VCaP (cell line): ENCODE measurements around the gene KAZN.

ENCODE experiments used
- H3K27ac ChIP-seq: fragments of 450-650 bp; 2 replicates; pipeline ENCODE4 v1.5.1; 2017
- CTCF ChIP-seq: fragments of 450-650 bp; conservative IDR thresholded peaks from 2 replicates; pipeline ENCODE4 v1.5.1; 2017; ENCODE audit warnings: mild to moderate bottlenecking, moderate library complexity

The KAZN gene

GRCh38 chr1:14947421-14947820 lies 348.9 kb downstream of the KAZN start:
- TF ChIP-seq CTCF, result no peak
- H3K27ac ChIP-seq, result no peak overlapping the region

GRCh38 chr1:14948112-14948652 lies 349.7 kb downstream of the KAZN start:
- TF ChIP-seq CTCF, result no peak
- H3K27ac ChIP-seq, result no peak overlapping the region

GRCh38 chr1:14949270-14949835 lies 350.9 kb downstream of the KAZN start:
- TF ChIP-seq CTCF, result no peak
- H3K27ac ChIP-seq, result no peak overlapping the region

GRCh38 chr1:14949836-14950713 lies 351.6 kb downstream of the KAZN start:
- no peak overlapping the region for H3K27ac ChIP-seq
- no peak for TF ChIP-seq CTCF

GRCh38 chr1:14951766-14952165 lies 353.3 kb downstream of the KAZN start:
- no peak for TF ChIP-seq CTCF
- H3K27ac ChIP-seq, result no peak overlapping the region

- no peak overlapping the region for H3K27ac ChIP-seq
- TF ChIP-seq CTCF, result no peak
Measured at GRCh38 chr1:14952626-14953314, 354.3 kb downstream of the KAZN start.

- no peak for TF ChIP-seq CTCF
- 0 out of 2 replicates have a peak overlapping the region, but pooled peaks have one; percentile 62 for H3K27ac ChIP-seq
Measured at GRCh38 chr1:14954210-14954609, 355.7 kb downstream of the KAZN start.
